ENCODE results near the gene CUX1.
"Not testable (repeated sequence)": the region's sequence is repeated elsewhere in the genome, so short reads cannot be mapped to it uniquely, and the experiment has no call there.

Gene CUX1

DNA sequence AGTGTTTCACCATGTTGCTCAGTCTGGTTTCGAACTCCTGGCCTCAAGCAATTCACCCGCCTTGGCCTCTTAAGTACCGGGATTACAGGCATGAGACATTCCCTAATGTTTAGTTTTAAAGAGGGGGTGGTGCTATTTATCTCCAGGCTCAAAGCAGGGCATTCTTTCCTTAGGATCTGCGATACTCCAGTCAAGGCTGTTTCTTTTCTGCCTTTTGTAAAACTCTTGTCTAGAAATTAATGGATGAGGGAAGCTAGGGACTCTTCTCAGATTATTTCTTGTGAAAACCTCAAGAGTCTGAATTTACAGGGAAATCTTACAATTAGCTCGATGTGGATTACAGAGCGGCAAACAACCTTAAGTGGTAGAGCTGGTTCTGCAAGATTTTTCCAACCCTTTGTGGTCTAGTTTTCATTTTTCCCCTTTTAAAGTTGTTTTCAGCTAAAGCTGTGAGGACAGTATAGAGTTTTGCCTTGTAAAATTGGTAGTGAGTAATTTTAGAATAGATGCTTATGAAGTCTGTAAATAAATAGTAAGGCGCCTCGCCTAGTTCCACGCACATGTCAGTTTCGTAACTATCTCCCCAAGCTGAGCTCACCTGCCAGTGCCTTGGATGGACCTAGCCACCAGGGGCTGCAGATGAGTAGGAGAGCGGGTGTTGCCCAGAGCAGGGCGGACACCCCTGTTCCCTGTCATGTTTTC, 53.1 kb downstream of the CUX1 start:
- DNase-seq: no peak

DNA sequence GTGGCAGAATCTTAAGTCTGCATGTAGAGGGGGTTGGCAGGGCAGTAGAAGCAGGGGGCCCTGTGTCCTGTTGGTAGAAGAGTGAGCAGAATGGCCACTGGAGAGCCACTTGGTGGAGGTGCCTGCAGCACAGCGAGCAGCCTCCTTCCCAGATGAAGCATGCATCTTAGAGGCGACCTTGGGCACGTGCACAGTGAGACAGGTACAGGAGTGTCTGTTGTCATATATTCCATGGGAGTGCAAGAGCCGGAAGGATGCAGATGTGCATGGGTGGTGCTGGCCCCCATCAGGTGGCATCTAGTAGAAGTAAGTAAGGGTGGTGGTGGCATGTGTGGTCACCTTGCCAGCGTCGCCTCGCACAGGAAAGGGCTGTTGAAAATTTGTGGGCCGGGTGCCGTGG, 53.9 kb downstream of the CUX1 start:
- no peak for DNase-seq

- DNase-seq: no peak
These were observed 56.6 kb downstream of the CUX1 start for GRCh38 chr7:101874028-101874427.

DNA sequence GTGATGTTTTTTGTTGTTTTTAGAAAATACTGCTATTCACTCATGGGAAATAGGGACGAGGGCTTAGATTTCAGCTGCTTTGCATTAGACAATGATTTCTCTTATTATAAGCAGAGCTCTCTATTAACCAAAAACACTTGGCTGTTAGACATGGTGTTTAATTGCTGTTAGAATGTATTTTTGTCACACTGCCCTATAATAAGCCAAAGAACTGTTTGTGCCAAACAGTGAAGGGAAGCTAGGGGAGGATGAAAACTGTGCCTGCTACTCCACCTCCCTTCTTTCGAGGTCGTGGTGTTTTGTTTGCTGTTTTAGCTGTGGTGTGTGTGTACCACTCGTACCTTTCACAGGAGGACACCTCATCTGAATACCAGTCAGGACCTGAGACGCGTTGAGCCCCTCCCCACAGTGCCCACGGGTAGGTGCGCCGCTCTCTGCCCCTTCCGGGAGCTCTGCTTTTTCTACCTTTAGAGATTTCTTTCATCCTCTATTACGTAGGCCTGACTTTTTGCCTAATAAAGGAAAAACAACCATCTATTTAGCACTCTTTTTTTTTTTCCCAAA, 57.9 kb downstream of the CUX1 start:
- DNase-seq: no peak

DNA sequence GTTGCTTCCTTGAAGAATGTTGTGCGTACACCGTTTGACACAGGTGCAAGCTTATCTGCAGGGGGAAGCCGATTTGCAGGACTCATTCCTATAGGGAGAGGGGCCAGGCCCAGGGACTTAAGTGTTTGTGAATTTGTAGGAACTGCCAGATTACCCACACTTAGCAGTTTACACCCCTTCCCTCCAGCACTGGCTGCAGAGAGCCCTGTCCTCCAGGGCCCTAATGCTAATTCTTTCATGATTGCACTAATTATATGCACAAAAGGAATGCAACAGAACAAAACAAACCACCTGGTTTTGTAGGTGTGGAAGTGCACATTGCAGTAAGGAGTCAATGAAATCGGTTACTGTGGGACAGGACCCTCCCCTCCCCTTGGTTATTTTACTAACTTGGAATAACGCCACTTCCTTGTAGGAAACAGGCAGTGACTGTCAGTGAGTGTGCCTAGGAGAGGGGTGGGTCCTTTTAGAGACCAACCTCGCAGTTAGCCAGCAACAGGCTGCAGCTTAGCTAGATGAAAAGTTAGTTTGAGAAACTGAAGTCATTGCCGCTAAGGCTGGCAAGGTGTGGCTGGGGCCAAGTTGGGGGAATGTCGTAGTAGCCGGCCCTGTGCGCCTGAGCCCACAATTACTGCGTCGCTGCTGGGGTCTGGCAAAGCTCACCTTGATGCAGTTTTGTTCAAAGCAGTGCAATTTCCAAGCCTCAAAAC, 60.6 kb downstream of the CUX1 start:
- DNase-seq: no peak

- DNase-seq: no peak
These were observed 61.5 kb downstream of the CUX1 start for GRCh38 chr7:101878938-101879337.

- DNase-seq: no peak
These were observed 62.1 kb downstream of the CUX1 start for GRCh38 chr7:101879565-101879964.

DNA sequence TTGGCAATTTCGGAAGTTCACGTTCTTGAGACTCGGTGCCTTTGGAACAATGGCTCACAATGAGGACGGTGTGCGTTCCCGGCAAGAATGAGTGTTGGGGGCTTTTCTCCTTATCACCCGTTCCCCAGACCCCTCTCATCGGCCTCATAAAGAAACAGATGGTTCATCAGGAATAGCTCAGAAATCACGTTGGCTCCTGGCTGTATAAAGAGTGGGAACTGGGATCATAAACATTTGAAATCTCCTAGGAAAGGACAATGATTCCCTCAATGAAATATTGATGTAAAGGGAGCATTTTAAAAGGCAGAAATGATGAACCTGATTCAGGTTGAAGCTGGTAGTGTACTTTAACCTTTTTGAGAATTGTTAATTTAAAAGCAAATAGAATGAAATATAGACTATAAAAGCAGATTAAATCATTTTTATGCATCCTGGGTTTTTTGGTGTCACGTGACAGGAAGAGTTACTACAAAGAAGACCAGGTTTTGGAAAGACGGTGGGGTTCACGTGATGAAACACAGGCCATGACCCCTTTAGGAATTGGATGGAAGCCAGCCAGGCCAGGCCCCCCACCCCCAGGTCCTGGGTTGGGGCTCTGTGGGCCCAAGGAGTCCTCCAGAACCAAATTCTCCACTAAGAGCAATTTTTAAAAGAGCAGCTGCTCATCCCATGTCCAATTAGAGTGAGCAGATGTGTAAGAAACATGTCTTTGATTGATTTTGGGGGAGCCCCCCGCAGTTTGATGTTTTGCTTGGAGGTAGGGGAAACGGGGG, 63.0 kb downstream of the CUX1 start:
- no peak for DNase-seq

DNA sequence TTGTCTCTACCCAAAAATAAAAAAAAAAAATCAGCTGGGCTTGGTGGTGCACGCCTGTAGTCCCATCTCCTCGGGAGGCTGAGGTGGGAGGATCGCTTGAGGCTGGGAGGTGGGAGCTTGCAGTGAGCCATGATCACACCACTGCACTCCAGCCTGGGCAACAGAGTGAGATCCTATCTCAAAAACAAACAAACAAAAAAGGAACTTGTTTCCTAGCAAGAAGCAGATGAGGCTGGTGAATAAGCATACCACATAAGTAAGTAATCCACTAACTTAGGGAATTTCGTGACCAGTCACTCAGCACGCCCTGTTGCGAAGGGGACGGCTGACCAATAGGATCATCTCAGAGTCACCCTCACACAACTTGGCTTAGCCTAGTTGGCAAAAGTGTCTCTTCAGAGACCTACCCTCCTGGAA, 64.6 kb downstream of the CUX1 start:
- no peak for DNase-seq

DNA sequence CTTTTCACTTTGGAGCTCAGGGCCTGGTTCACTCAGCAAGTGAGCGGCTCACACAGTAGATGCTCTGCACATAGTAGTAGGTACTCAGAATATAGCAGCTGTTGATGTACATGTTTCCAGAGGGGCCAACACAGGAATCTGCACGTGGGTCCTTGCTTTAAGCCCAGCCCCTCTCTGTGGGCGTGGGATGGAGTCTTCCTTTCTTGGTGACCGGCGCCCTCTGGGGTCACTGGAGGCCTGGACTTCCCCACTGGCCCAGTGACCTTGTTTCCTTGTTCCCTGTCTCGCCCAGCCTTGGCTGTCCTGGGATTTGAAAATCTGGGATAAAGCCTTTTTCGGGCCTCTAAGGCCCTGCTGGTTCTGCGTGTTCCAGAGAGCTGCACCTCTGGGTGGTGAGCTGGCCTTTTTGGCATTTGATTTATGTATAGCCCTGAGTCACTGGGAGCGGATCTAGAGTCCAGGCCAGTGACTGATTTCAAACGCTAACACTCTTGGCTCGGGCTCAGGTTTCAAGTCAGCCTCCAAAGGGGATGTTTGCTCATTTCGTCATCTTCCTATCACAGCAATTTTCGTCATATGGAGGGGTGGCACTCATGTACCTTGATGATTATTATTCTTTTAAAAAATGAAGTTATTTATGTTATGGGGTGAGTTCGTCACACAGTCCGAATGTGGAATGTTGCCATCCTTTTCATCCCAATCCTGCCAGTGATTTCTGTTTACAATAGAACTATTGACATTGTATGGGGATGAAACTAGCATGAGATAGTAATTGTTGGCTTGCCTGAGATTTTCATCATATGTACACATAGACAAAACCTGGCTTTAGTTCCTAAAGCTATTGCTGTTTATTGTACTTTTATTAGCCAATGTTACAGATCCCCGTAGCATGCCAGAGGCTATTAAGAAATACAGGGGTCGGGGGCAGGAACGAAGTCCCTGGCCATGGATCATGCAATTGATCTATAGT, 65.5 kb downstream of the CUX1 start:
- DNase-seq: no peak

GRCh38 chr7:101884671-101885596, 67.5 kb downstream of the CUX1 start:
- no peak for DNase-seq

GRCh38 chr7:101885597-101885955, 68.2 kb downstream of the CUX1 start:
- no peak for DNase-seq

GRCh38 chr7:101887352-101887751, 69.9 kb downstream of the CUX1 start:
- DNase-seq: not testable (repeated sequence)

DNA sequence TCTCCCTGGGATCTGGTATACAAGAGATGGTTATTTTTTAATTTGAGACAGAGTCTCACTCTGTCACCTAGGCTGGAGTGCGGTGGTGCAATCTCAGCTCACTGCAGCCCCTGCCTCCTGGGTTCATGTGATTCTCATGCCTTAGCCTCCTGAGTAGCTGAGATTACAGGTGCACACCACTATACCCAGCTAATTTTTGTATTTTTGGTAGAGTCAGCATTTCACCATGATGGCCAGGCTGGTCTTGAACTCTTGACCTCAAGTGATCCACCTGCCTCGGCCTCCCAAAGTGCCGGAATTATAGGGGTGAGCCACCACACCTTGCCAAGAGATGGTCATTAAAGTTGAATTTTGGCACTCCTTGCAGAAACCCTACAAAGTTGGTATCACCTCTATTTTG, 71.1 kb downstream of the CUX1 start:
- not testable (repeated sequence) for DNase-seq

DNA sequence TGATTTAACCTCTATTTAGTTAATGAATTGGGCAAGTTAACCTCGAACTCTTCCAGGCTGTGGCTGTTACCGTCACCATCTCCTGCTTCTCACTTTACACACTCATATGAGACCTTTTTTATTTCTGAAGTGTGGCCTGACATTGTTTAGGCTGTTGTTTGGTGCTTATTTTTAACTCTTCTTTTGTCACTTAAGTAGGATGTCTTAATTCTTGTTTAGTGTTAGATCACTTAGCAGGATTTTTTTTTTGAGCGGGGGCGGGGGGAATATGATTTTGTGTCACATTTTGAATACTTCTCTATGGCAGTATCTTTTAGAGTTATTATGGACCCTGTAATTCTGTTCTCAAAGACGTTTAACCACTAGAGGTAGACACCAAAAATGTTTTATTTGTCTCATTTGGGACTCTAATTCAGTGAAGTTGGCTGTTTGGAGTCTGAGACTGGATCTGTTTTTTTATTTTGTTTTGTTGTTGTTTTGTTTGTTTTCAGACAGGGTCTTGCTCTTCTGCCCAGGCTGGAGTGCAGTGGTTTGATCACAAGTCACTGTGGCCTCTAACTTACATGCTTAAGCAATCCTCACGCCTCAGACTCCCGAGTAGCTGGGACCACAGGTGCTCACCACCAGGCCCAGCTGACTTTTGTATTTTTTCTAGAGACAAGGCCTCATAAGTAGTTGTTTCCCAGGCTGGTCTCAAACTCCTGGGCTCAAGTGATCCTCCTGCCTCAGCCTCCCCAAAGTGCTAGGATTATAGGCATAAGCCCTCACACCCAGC, 73.5 kb downstream of the CUX1 start:
- DNase-seq: no peak

- DNase-seq: no peak
These were observed 74.7 kb downstream of the CUX1 start for GRCh38 chr7:101891936-101892640.

DNA sequence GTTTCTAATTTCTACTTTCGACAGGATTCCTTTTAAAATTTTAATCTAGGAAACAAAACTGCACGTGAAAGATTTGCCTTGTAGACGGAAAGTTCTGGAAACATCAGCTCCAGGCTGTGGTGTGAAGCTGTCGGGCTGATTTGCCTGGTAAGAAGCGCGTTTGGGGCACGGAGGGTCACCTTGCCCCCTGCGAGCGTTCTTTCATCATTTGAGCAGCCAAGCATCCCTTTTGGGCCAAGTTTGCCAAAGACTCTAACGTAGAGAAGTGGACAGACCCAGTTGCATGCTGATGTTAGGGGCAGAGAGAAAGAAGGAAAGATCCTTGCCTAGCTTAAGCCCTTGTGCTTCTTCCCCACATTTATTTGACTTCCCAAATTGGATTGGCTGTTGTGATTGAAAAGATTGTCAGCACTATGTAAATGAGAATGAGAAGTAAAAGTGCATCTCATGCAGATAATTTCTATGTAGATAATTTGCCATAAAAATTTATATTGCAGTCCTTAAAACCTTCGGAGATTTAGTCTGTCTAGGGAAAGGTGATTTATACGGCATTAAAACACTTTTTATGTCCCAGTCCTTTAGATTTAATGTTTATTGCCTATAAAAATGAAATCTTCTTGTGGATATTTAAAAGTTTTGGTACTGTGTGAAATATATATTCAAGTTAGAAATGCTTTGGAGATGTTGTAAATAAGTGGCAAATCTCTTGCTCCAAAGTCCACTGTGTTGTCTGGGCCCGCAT, 76.1 kb downstream of the CUX1 start:
- DNase-seq: no peak

DNA sequence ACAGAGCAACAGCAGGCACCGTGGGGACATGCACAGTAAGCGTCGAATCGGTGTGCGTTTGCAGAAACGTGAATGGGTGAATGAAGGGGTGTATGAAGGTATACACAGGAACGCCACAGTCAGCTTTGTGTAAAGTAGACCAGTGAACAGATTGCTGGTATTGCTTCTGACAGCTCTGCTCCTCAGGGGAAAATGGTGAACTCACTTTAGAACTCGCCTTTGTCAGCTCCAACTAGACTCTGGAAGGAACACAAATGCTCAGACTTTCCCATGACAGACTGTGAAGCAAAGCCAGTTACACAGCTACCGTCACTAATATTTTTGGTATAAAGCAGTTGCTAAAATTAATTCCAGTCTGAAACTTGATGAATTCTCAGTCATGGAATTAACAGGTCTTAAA, 78.9 kb downstream of the CUX1 start:
- no peak for DNase-seq

DNA sequence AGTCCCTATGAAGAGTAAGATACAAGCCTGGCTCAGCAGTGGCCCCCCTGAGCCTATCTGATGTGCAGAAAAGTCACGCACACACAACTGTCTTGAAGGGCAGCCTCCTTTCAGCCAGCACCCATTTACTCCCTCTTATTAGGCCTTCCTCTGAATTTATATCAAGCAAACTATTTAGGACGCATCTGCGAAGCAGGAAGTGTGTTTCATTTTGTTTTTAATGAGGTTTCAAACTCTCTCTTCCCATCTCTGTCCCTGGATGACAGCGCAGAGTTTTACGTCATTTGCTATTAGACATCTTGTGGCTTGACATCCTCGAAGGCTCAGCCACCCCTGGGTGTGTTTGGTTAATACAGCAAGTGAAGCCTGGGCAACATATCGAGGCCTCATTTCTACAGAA, 79.5 kb downstream of the CUX1 start:
- no peak for DNase-seq

Measured in RPMI8226 (cell line).